Type B pancreatic cell (in vitro differentiated cells): Measurements from ENCODE around the gene GANC. TPM values are rescaled to one million over a fixed set of nuclear protein-coding genes. Genes with fewer than 3 reads are reported as not detected.

ENCODE experiments used
- DNase-seq: peaks from one replicate; pipeline ENCODE4 v3.0.0; 2021; ENCODE audit warnings: mixed read lengths; ENCODE audit not compliant: unreplicated experiment; ENCODE audit errors: extremely low spot score
- H3K27ac Mint-ChIP-seq: 2 replicates; pipeline ENCODE4 v1.8.0; 2021; ENCODE audit warnings: mild to moderate bottlenecking, mixed read lengths
- H3K27me3 Mint-ChIP-seq: 2 replicates; pipeline ENCODE4 v1.8.0; 2021; ENCODE audit warnings: mixed read lengths
- H3K36me3 Mint-ChIP-seq: 2 replicates; pipeline ENCODE4 v1.8.0; 2021; ENCODE audit warnings: mixed read lengths
- H3K4me1 Mint-ChIP-seq: one replicate; pipeline ENCODE4 v1.8.0; 2021; ENCODE audit warnings: mixed read lengths; ENCODE audit not compliant: unreplicated experiment
- H3K4me3 Mint-ChIP-seq: 2 replicates; pipeline ENCODE4 v1.8.0; 2021; ENCODE audit warnings: mild to moderate bottlenecking, mixed read lengths
- H3K9me3 Mint-ChIP-seq: 2 replicates; pipeline ENCODE4 v1.8.0; 2021; ENCODE audit warnings: mixed read lengths
- total RNA-seq: library from RNA; stranded (reverse); gene quantifications from 2 replicates; pipeline ENCODE4 v1.2.1, GENCODE V29; 2021; ENCODE audit warnings: low replicate concordance
- TF ChIP-seq, protein P1 (sequence below): fragments of 200-600 bp; sonication (generic); conservative IDR thresholded peaks from 2 replicates; pipeline ENCODE4 v1.5.0; 2021; ENCODE audit warnings: antibody characterized with exemption, mild to moderate bottlenecking

The GANC gene
- total RNA-seq, 1 donor from 2014 or later = 24.4 TPM

- DNase-seq = no peak
- TF ChIP-seq, protein P1, sequence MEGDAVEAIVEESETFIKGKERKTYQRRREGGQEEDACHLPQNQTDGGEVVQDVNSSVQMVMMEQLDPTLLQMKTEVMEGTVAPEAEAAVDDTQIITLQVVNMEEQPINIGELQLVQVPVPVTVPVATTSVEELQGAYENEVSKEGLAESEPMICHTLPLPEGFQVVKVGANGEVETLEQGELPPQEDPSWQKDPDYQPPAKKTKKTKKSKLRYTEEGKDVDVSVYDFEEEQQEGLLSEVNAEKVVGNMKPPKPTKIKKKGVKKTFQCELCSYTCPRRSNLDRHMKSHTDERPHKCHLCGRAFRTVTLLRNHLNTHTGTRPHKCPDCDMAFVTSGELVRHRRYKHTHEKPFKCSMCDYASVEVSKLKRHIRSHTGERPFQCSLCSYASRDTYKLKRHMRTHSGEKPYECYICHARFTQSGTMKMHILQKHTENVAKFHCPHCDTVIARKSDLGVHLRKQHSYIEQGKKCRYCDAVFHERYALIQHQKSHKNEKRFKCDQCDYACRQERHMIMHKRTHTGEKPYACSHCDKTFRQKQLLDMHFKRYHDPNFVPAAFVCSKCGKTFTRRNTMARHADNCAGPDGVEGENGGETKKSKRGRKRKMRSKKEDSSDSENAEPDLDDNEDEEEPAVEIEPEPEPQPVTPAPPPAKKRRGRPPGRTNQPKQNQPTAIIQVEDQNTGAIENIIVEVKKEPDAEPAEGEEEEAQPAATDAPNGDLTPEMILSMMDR = no peak
- Mint-ChIP-seq H3K4me1 (peaks cover 5% of the 10 kb centered on the region), H3K9me3 (no peaks in the 10 kb centered on the region), H3K27ac (no peak overlapping the region), H3K36me3 (no peaks in the 10 kb centered on the region), H3K4me3 (no peak overlapping the region), H3K27me3 (no peaks in the 10 kb centered on the region)
Observed at GRCh38 chr15:42395838-42396237, 122.8 kb downstream of the GANC start.

GRCh38 chr15:42401544-42402454, 128.8 kb downstream of the GANC start:
- DNase-seq = no peak
- Mint-ChIP-seq H3K27me3 (no peaks in the 10 kb centered on the region), H3K27ac (no peak overlapping the region), H3K9me3 (no peaks in the 10 kb centered on the region), H3K4me3 (no peak overlapping the region), H3K36me3 (no peaks in the 10 kb centered on the region), H3K4me1 (no peaks in the 10 kb centered on the region)
- TF ChIP-seq, protein P1 = no peak

DNA sequence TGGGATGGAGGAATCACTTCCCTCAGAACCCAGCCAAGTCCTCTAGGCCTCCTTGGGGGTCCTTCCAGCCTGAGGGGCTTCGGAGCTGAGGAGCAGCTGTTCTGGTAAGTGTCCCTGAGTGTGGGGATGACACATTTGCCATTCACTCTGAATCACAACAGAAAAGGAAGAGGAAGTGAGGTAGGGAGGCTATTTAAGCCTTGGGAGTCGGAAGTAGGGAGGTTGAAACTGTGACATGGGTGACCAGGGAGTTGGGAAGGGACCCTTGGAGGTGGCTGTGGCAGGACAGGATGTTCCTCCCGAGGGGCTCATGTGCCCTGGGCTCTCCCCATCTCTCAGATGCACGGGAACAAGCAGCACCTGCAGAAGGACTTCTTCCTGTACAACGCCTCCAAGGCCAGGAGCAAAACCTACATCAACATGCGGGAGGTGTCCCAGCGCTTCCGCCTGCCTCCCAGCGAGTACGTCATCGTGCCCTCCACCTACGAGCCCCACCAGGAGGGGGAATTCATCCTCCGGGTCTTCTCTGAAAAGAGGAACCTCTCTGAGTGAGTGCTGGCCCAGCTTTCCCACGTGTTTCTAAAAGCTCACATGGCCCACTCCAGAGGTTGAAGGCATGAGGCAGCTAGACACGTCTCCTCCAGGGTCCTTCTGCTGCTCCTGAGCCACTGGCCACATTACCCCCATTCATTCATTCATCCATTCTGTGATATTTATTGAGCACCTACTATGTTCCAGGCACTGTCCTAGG, 129.6 kb downstream of the GANC start:
- H3K9me3 Mint-ChIP-seq = no peaks in the 10 kb centered on the region
- no peaks in the 10 kb centered on the region for H3K27me3 Mint-ChIP-seq
- no peaks in the 10 kb centered on the region for H3K36me3 Mint-ChIP-seq
- no peak overlapping the region for H3K27ac Mint-ChIP-seq
- DNase-seq = no peak
- TF ChIP-seq, protein P1 = no peak
- H3K4me3 Mint-ChIP-seq = no peak overlapping the region
- H3K4me1 Mint-ChIP-seq = no peaks in the 10 kb centered on the region

DNA sequence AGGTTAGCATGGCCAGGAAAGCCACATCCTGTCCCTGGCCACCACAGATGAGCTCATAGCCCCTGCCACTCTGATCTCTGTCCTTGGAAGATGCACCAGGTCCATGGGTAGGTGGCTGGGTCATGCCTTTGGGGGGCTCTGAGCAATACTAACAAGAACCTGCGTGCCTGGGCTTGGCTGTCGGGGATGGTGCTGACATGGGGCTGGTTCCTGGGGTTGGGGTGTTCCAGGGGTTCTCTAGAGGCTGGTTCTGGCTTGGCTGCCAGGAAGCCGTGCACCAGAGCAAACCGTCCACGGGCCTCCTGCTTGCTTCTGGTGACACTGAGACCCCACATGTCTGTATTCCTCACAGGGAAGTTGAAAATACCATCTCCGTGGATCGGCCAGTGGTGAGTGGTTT, 130.4 kb downstream of the GANC start:
- TF ChIP-seq, protein P1 = no peak
- H3K4me3 Mint-ChIP-seq = no peak overlapping the region
- no peak for DNase-seq
- H3K27me3 Mint-ChIP-seq = no peaks in the 10 kb centered on the region
- H3K9me3 Mint-ChIP-seq = no peaks in the 10 kb centered on the region
- peaks cover 4% of the 10 kb centered on the region for H3K36me3 Mint-ChIP-seq
- no peak overlapping the region for H3K27ac Mint-ChIP-seq
- H3K4me1 Mint-ChIP-seq = no peaks in the 10 kb centered on the region

DNA sequence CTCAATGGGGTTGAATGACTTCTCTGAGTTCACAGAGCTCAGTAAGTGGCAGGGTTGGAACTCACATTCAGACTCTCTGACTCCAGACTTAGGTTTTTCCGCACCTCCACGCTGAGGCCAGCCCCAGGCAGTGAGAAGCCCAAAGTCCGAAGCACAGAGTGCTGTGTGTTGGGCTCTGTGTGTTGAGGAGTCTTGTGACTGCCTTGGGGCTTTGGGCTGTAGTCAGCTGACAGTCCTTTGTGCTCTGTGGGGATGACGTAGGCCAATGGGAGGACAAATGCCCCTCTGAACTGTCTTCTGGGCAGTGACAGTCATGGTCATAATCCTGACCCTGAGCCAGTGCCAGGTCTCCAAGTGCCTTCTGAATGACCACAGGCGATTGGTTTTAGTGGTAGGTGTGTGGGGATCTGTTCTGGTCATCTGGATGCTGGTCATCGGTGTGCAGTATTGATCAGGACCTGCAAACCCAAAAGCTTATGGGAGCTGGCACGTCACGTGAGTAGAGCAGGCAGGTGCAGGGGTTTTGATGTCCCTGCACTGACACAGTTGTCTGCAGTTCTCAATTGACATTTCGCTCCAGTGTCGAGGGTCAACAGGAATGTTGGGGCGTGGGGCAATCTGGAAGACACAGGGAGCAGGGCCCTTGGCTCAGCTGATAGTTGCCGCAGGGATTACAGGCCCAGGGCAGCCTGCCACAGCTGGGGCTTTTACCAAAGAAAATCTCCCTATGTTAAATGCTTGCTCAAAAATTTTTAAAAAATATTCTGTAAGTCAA, 131.6 kb downstream of the GANC start:
- peak overlapping the region; percentile 40 for H3K27ac Mint-ChIP-seq
- no peak for DNase-seq
- TF ChIP-seq, protein P1 = no peak

More for the DNA sequence above, 131.6 kb downstream of the GANC start:
- H3K4me3 Mint-ChIP-seq = no peak overlapping the region
- peaks cover 4% of the 10 kb centered on the region for H3K36me3 Mint-ChIP-seq
- H3K4me1 Mint-ChIP-seq = no peaks in the 10 kb centered on the region
- H3K9me3 Mint-ChIP-seq = no peaks in the 10 kb centered on the region
- no peaks in the 10 kb centered on the region for H3K27me3 Mint-ChIP-seq
